ENCODE results near the gene OR2B2.
A peak's percentile ranks its signal among the peaks of the same experiment; 100 is the strongest.

Gene OR2B2

GRCh38 chr6:27867945-27868300, 44.3 kb downstream of the OR2B2 start:
- no peak for DNase-seq (ENCODE audit: low read depth in 2 of 2, low spot score in 1 of 2)

- DNase-seq (ENCODE audit: low read depth in 2 of 2, low spot score in 1 of 2): peak; percentile 39 to 46
Observed at GRCh38 chr6:27867051-27867944, 44.9 kb downstream of the OR2B2 start.

- DNase-seq (ENCODE audit: low read depth in 2 of 2, low spot score in 1 of 2): peak in 1 of 2 donors; percentile 5
Observed at GRCh38 chr6:27866357-27867050, 45.7 kb downstream of the OR2B2 start.

- no peak for DNase-seq (ENCODE audit: low read depth in 2 of 2, low spot score in 1 of 2)
Observed at GRCh38 chr6:27865850-27866356, 46.3 kb downstream of the OR2B2 start.

- peak in 1 of 2 donors; percentile 25 for DNase-seq (ENCODE audit: low read depth in 2 of 2, low spot score in 1 of 2)
Observed at GRCh38 chr6:27864906-27865849, 47.0 kb downstream of the OR2B2 start.

- DNase-seq (ENCODE audit: low read depth in 2 of 2, low spot score in 1 of 2): no peak
Observed at GRCh38 chr6:27863962-27864905, 48.0 kb downstream of the OR2B2 start.

- DNase-seq (ENCODE audit: low read depth in 2 of 2, low spot score in 1 of 2): no peak
Observed at GRCh38 chr6:27862396-27863066, 49.7 kb downstream of the OR2B2 start.

- DNase-seq (ENCODE audit: low read depth in 2 of 2, low spot score in 1 of 2): no peak
Observed at GRCh38 chr6:27861861-27862260, 50.3 kb downstream of the OR2B2 start.

GRCh38 chr6:27861276-27861840, 50.8 kb downstream of the OR2B2 start:
- no peak for DNase-seq (ENCODE audit: low read depth in 2 of 2, low spot score in 1 of 2)
